ENCODE data around the gene C4A.

DNA sequence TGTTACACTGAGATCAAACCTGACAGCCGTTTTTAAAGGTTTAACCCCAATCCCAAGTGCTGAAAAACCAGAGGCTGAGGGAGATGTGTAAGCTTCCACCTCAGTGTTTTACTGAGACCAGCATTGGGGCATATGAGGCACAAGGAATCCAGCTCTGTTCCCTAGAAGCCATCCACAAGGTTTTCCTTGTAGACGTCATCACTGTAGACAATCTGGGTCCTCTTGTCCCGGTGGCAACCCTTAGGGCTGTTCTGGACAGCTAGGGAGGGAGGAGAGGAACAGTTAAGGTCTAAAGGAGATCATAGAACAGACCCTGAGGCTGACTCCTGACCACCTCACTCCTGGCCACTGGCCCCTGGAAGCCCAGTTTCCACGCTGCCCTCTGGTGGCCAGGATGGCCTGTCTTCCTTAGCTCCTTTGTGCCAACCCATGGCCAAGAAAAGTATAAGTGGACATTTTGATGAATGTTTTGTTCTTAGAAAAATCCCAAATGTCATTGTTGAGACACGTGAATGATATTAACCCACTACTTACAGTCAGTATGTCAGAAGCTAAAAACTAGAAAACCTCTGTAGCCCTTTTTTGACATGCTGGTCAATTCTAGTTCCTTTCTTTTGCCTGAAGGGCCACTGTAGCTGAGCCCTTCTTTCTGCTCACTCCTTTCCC is 29.6 kb upstream of the C4A start:
- TF ChIP-seq, protein P1, sequence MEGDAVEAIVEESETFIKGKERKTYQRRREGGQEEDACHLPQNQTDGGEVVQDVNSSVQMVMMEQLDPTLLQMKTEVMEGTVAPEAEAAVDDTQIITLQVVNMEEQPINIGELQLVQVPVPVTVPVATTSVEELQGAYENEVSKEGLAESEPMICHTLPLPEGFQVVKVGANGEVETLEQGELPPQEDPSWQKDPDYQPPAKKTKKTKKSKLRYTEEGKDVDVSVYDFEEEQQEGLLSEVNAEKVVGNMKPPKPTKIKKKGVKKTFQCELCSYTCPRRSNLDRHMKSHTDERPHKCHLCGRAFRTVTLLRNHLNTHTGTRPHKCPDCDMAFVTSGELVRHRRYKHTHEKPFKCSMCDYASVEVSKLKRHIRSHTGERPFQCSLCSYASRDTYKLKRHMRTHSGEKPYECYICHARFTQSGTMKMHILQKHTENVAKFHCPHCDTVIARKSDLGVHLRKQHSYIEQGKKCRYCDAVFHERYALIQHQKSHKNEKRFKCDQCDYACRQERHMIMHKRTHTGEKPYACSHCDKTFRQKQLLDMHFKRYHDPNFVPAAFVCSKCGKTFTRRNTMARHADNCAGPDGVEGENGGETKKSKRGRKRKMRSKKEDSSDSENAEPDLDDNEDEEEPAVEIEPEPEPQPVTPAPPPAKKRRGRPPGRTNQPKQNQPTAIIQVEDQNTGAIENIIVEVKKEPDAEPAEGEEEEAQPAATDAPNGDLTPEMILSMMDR (conservative IDR thresholded peaks at IDR 0.05 in 1 of 2, IDR thresholded peaks at IDR 0.05 in 1 of 2; ENCODE audit: extremely low read depth in 1 of 2, insufficient read depth in 1 of 2, low read depth in 1 of 2, low read length in 2 of 2) = peak; percentile 74 to 87
- TF ChIP-seq EZH2 (IDR thresholded peaks at IDR 0.05; ENCODE audit: borderline replicate concordance, low read length) = no peak
